KOPT-K1 (cell line): ENCODE results near the gene SLC35E4.

Experiments used
- H3K27ac ChIP-seq: fragments of 200-600 bp; sonication (generic); 2 replicates; pipeline ENCODE4 v1.5.1; 2016; ENCODE audit warnings: antibody characterized with exemption, mild to moderate bottlenecking, low read depth, low read length; ENCODE audit not compliant: poor library complexity, severe bottlenecking
- H3K36me3 ChIP-seq: fragments of 200-600 bp; sonication (generic); 2 replicates; pipeline ENCODE4 v1.5.1; 2017; ENCODE audit warnings: antibody characterized with exemption, mild to moderate bottlenecking, low read length, moderate library complexity; ENCODE audit not compliant: insufficient read depth
- H3K9me3 ChIP-seq: fragments of 200-600 bp; sonication (generic); 2 replicates; pipeline ENCODE4 v1.5.1; 2017; ENCODE audit warnings: antibody characterized with exemption, low read length, mild to moderate bottlenecking; ENCODE audit not compliant: insufficient read depth, poor library complexity, severe bottlenecking

SLC35E4 gene

DNA sequence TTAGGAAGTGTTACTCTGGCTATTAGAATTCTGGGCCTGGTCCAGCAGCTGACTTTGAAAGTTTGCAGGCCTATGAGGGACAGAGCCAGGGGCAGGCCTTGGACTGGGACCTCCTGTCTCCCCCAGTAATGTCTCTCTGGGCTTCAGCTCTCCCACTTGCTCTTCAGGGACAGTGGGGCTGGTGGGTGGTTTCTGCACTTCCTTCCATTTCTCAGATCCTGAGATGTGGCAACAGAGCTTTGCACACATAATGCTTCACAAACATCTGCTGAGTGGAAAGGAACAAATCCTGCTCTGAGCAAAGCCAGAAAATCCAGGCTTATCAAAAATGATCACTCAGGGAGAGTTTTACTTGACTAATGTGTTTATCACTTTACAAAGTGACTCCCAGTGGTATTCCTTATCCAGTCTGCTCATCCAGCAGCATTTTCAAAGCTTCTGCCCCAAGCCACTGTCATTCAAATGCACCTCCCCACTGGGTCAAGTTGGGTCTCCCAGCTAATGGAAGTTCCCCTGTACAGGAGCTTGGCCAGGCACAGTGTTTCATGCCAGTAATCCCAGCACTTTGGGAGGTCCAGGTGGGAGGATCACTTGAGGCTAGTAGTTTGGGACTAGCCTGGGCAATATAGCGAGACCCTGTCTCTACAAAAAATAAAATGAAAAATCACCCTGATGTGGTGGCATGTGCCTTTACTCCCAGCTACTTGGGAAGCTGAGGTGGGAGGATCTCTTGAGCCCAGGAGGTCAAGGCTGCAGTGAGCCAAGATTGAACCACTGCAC, 45.6 kb downstream of the SLC35E4 start:
- Histone ChIP-seq H3K27ac (no peak overlapping the region), H3K36me3 (no peaks in the 10 kb centered on the region), H3K9me3 (no peaks in the 10 kb centered on the region)

DNA sequence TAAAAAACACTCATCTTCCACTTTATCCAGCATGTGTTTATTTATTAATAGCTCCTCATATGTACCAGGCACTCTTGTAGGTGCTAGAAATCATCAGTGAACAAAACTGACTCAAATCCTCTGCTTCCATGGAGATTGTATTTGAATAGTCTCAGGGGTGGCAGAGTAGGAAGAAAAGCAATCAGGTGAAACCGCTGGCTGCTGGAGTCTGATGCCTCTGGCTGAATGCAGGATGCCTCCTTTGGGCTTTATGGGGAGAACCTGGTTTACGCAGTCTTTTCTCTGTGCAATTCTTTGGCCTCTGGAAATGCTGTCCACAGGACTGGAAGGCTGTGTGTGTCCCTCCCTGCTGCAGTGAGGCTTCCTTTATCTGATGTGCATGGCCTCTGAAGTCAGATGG, 46.2 kb downstream of the SLC35E4 start:
- no peaks in the 10 kb centered on the region for H3K36me3 ChIP-seq
- H3K9me3 ChIP-seq = no peaks in the 10 kb centered on the region
- no peak overlapping the region for H3K27ac ChIP-seq

GRCh38 chr22:30685178-30685577, 49.6 kb downstream of the SLC35E4 start:
- no peaks in the 10 kb centered on the region for H3K9me3 ChIP-seq
- no peaks in the 10 kb centered on the region for H3K36me3 ChIP-seq
- no peak overlapping the region for H3K27ac ChIP-seq

GRCh38 chr22:30687358-30687757, 51.8 kb downstream of the SLC35E4 start:
- H3K9me3 ChIP-seq = no peaks in the 10 kb centered on the region
- no peak overlapping the region for H3K27ac ChIP-seq
- no peaks in the 10 kb centered on the region for H3K36me3 ChIP-seq

DNA sequence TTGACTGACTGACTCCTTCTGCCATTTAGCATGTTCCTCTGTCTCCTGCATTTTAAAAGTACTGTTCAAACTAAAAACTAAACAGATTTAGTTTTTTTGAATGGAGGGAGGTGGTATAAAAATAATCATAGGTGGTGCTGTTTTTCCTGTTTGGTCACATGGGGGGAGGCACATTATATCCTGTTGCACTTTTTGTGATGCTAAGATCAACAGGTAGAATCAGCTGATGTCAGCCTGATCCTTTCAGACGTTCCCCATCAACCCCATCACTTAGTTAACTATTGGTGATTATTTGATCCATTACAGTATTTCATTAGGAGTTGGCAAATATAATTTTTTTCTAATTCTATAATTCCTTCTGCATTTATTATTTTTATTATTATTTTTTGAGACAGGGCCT, 54.0 kb downstream of the SLC35E4 start:
- Histone ChIP-seq H3K27ac (no peak overlapping the region), H3K9me3 (no peaks in the 10 kb centered on the region), H3K36me3 (no peaks in the 10 kb centered on the region)

DNA sequence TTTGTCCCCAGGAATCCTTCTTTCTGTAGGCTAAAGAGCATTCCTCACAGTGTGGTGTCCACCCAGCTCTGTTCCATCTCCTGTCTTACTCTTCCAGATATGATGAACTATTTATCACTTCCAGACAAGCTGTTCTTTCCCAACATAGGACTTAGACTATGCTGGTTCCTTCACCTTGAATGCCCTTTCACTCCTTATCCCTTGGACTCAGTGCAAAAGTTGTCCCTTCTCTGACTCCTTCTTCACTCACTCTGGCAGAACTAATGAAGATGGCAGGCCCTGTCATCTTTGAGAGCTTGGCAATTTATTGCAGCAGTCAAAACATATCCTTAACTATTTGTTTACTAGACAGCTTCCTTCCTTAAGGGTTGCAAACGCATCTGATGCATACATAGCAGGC, 55.6 kb downstream of the SLC35E4 start:
- Histone ChIP-seq H3K36me3 (no peaks in the 10 kb centered on the region), H3K27ac (no peak overlapping the region), H3K9me3 (no peaks in the 10 kb centered on the region)

DNA sequence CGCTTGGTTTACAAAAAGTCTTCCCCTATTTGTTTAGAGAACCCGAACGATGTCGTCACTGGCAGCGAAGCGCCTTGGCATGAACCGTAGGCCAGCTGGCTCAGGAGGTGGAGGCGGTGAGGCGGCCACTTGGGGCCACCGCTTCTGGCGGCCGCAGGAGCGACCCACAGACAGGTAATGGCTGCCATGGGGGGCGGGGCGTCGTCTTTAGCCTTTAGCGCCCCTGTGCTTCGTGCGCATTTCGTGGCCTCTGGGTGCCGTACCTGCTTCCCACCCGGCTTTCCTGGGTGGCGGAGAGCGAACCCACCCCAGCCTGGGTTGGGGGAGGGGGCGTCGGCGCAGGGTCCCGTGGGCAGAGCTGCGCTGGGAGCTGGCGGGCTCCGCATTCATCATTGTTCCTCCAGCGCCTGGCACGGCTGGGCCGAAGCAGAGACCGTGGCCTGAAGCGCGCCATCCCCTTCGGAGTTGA, 58.6 kb downstream of the SLC35E4 start:
- no peaks in the 10 kb centered on the region for H3K9me3 ChIP-seq
- no peaks in the 10 kb centered on the region for H3K36me3 ChIP-seq
- no peak overlapping the region for H3K27ac ChIP-seq

DNA sequence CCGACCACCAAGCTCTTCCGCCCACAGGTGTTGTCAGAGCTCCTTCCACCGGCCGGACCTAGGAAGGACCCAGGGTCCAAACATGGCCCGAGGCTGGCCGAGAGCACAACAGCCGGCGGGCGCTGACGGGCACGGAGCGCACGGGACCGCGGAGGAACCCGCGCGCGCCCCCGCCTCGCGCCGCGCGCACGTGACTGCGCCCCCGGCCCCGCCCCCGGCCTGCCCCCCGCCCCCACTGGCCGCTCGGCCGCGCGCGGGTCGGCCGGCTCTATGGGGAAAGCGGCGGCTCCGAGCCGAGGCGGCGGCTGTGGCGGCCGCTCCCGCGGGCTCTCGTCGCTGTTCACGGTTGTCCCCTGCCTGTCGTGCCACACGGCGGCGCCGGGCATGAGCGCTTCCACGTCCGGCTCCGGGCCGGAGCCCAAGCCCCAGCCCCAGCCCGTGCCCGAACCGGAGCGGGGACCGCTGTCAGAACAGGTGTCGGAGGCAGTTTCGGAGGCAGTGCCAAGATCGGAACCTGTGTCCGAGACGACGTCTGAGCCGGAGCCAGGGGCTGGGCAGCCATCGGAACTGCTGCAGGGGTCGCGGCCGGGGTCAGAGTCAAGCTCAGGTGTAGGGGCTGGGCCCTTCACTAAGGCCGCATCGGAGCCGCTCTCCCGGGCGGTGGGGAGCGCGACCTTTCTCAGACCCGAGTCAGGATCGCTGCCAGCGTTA, 59.2 kb downstream of the SLC35E4 start, which contains the start of gene OSBP2:
Gene OSBP2, plus strand, starts transcription at position 235 of the 711 bp plus-strand sequence. Its CDS starts 36 bp downstream, at position 271.
- no peaks in the 10 kb centered on the region for H3K36me3 ChIP-seq
- H3K9me3 ChIP-seq = no peaks in the 10 kb centered on the region
- H3K27ac ChIP-seq = no peak within 1 kb of the TSS

DNA sequence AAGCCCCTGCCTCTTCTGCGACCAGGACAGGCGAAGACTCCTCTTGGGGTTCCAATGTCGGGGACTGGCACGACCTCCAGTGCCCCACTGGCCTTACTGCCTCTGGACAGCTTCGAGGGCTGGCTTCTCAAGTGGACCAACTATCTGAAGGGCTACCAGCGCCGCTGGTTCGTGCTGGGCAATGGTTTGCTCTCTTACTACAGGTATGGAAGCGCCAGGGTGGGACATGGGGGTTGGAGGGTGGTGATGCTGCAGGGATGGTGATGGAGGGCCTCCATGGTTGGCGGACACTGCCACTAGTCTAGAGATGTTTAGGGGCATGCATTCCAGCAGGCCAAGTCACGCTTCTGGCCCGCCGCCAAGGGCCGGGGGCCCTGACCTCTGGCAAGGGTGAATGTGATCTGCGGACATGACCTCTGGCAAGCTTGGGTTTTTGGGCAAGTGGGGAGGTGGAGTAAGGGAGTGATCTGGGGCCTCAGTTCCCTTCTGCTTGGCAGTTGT, 59.8 kb downstream of the SLC35E4 start:
- Histone ChIP-seq H3K27ac (no peak overlapping the region), H3K36me3 (no peaks in the 10 kb centered on the region), H3K9me3 (no peaks in the 10 kb centered on the region)

GRCh38 chr22:30695871-30696655, 60.5 kb downstream of the SLC35E4 start:
- Histone ChIP-seq H3K27ac (no peak overlapping the region), H3K36me3 (no peaks in the 10 kb centered on the region), H3K9me3 (no peaks in the 10 kb centered on the region)
